IPS-15b (cell line): ENCODE results near the gene SCYGR2.

Source experiments
- H3K27me3 ChIP-seq: one replicate; pipeline ENCODE4 v1.6.1; 2013; ENCODE audit warnings: low read length; ENCODE audit not compliant: control insufficient read depth, insufficient read depth
- H3K36me3 ChIP-seq: one replicate; pipeline ENCODE4 v1.6.1; 2013; ENCODE audit warnings: low read length; ENCODE audit not compliant: control insufficient read depth, insufficient read depth
- H3K4me1 ChIP-seq: one replicate; pipeline ENCODE4 v1.6.1; 2013; ENCODE audit warnings: mild to moderate bottlenecking, low read length; ENCODE audit not compliant: control insufficient read depth, insufficient read depth
- H3K4me3 ChIP-seq: one replicate; pipeline ENCODE4 v1.5.1; 2013; ENCODE audit warnings: low read depth, low read length
- H3K9ac ChIP-seq: one replicate; pipeline ENCODE4 v1.6.1; 2013; ENCODE audit warnings: low read depth, mild to moderate bottlenecking, low read length
- H3K9me3 ChIP-seq: one replicate; pipeline ENCODE4 v1.6.1; 2013; ENCODE audit warnings: mild to moderate bottlenecking, low read length; ENCODE audit not compliant: control insufficient read depth, insufficient read depth

SCYGR2 gene

DNA sequence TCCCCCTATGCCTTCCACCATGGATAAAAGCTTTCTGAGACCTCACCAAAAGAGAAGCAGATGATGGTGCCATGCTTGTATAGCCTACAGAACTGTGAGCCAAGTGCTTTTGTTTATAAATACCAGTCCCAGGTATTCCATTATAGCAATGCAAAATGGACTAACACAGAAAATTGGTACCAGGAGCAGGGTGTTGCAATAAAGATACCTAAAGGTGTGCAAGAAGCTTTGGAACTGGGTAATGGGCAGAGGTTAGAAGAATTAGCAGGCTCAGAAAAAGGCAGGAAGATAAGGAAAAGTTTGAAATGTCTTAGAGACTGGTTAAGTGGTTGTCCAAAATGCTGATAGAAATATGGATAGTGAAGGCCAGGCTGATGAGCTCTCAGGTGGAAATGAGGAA, 16.3 kb upstream of the SCYGR2 start:
- Histone ChIP-seq H3K9ac (no peak overlapping the region), H3K4me3 (no peak overlapping the region), H3K36me3 (no peaks in the 10 kb centered on the region), H3K9me3 (no peaks in the 10 kb centered on the region), H3K27me3 (no peaks in the 10 kb centered on the region), H3K4me1 (no peaks in the 10 kb centered on the region)

DNA sequence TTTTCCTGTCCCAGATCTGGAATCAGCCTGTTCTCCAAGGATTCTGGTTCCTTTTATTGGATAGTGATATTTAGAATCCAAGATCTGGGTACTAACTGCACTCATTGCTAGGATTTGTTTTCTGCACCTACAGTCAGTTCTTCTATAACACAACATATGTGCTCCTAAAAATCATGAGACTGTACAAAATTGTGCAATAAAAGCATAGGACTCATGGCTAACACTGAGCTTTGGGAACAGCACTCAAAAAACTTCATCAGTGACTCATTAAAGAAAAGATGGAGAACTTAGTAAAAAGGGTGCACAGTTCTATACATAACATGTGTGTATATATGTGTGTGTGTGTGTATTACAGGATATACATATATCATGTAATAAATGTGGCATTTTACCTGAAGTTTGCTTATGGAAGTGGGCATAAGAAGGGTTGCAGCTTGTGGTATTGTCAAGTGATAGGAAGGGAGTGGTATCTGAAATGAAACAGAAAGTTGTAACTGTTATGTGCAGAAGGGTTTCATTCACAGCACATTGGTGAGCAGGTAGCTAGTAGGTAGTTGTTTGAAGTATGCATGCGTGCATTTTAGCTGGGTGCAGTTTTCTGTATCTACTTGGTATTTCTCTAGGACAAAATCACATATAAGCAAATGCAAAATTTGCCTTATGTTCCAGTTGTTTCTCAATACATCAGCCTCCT, 5.9 kb upstream of the SCYGR2 start:
- Histone ChIP-seq H3K27me3 (no peaks in the 10 kb centered on the region), H3K4me3 (no peak overlapping the region), H3K9me3 (no peaks in the 10 kb centered on the region), H3K9ac (no peak overlapping the region), H3K36me3 (no peaks in the 10 kb centered on the region), H3K4me1 (peaks cover 2% of the 10 kb centered on the region)

DNA sequence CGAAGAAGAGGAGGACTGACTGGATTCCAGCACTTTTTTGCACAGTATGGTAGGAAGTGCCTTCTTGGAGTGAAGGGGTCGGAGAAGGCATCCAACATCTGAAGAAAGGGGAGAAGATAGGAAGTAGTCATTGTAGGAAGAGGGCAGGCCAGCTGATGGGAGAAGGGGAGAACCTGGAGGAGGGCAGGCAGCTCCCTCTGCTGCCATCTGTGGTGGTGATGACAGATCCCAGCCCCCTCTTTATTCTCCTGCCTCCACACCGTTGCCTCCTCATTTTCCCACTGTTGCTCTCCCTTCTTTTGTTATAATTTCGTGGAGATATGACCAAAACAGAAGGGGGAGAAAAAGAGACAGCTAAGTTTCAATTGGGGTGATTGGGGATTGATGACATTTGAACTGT, 2.9 kb upstream of the SCYGR2 start:
- Histone ChIP-seq H3K9ac (no peak overlapping the region), H3K4me3 (no peak overlapping the region), H3K9me3 (no peaks in the 10 kb centered on the region), H3K4me1 (peaks cover 2% of the 10 kb centered on the region), H3K27me3 (no peaks in the 10 kb centered on the region), H3K36me3 (no peaks in the 10 kb centered on the region)

DNA sequence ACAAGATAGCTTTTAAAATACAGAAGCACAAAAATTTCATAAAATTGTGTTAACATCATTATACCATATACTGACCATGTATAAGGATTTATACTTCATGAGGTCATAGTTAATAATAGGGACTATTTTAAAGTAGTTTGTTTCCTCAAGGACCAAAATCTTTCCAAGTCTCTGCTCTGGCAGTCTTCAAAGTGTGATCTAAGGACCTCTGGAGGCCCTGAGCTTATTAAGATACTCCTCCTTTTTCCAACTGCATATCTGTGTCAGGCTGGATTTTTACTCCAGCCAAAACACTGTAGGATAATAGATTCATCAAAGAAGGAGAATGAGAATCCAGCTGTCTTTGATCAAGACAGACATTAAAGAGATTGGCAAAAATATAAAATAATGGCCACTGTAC, 1.7 kb upstream of the SCYGR2 start:
- no peaks in the 10 kb centered on the region for H3K27me3 ChIP-seq
- no peak overlapping the region for H3K4me3 ChIP-seq
- H3K9ac ChIP-seq: no peak overlapping the region
- no peaks in the 10 kb centered on the region for H3K9me3 ChIP-seq
- no peaks in the 10 kb centered on the region for H3K36me3 ChIP-seq
- peaks cover 2% of the 10 kb centered on the region for H3K4me1 ChIP-seq

DNA sequence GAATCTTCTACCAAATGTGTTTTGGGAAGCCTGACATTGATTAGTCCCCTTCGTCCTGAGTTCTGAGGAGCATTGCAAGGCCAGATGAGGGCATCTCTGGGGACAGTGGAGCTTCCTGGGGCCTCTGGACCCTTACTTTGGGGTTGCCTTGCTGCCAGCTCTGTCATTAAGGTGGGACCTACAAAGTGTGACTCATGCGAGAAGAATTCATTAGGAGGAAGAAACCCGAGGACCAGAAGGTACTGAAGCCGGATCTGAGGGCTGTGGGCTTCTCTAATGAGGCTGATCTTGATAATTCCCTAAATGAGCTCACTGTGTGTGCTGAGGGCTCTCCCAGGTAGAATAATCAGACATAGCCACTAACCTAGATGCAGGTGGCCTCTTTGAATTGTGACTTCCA, 695 bp upstream of the SCYGR2 start:
- H3K9me3 ChIP-seq: no peaks in the 10 kb centered on the region
- H3K27me3 ChIP-seq: no peaks in the 10 kb centered on the region
- peaks cover 2% of the 10 kb centered on the region for H3K4me1 ChIP-seq
- no peak overlapping the region for H3K9ac ChIP-seq
- H3K4me3 ChIP-seq: no peak overlapping the region
- H3K36me3 ChIP-seq: no peaks in the 10 kb centered on the region

DNA sequence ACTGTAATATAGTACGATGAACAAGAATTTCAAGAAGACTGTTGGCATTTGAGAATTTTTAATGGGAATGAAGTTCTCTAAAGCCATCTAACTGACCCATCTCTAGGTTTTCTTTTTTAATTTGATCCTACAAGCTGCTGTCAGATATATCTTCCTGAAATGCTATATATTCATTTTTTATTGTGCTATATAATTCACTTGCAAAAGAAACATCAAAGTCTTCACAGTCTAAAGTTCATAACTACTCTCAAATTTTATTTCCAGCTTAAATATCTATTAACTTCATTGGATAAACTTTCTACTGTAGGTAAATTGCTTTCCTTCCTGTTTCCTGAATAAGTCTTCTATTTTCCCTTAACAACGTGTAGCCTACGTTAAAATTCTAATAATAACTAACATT, 3.7 kb downstream of the SCYGR2 start:
- Histone ChIP-seq H3K9ac (no peak overlapping the region), H3K4me1 (no peaks in the 10 kb centered on the region), H3K4me3 (no peak overlapping the region), H3K27me3 (no peaks in the 10 kb centered on the region), H3K9me3 (no peaks in the 10 kb centered on the region), H3K36me3 (no peaks in the 10 kb centered on the region)

DNA sequence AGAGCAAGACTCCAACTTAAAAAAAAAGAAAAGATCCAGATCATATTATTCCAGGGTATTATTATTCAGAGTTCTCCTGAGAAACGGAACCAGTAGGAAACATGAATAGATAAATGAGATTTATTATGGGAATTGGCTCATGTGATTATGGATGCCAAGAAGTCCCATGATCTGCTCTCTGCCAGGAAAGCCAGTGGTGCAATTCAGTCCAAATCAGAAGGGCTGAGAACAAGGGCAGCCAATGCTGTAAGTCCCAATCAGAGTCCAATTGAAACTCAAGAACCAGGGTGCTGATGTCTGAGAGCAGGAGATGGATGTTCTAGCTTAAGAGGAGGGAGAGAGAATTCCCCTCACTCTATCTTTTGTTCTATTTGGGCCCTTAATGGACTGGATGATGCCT, 7.8 kb downstream of the SCYGR2 start:
- Histone ChIP-seq H3K4me1 (no peaks in the 10 kb centered on the region), H3K9ac (no peak overlapping the region), H3K27me3 (no peaks in the 10 kb centered on the region), H3K36me3 (no peaks in the 10 kb centered on the region), H3K4me3 (no peak overlapping the region), H3K9me3 (no peaks in the 10 kb centered on the region)

DNA sequence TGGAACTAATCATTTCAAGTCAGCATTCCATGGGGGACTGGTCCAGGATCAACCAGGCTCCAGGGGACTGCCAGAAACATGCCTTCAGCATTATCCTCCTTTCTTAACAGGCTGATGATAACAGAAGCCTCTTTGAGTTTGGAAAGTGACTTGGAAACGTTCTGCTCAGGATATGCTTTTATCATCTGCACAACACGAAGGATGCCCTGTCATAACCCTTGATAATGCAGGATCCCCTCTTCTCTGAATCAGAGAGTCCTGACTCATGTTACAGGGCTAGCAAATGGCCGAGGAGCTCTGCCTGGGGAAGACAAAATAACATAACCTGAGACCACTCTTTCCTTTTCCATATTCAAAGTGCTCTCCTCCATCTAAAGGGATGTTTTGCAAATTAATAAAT, 9.2 kb downstream of the SCYGR2 start:
- Histone ChIP-seq H3K4me1 (no peaks in the 10 kb centered on the region), H3K9ac (no peak overlapping the region), H3K36me3 (no peaks in the 10 kb centered on the region), H3K4me3 (no peak overlapping the region), H3K27me3 (no peaks in the 10 kb centered on the region), H3K9me3 (no peaks in the 10 kb centered on the region)

DNA sequence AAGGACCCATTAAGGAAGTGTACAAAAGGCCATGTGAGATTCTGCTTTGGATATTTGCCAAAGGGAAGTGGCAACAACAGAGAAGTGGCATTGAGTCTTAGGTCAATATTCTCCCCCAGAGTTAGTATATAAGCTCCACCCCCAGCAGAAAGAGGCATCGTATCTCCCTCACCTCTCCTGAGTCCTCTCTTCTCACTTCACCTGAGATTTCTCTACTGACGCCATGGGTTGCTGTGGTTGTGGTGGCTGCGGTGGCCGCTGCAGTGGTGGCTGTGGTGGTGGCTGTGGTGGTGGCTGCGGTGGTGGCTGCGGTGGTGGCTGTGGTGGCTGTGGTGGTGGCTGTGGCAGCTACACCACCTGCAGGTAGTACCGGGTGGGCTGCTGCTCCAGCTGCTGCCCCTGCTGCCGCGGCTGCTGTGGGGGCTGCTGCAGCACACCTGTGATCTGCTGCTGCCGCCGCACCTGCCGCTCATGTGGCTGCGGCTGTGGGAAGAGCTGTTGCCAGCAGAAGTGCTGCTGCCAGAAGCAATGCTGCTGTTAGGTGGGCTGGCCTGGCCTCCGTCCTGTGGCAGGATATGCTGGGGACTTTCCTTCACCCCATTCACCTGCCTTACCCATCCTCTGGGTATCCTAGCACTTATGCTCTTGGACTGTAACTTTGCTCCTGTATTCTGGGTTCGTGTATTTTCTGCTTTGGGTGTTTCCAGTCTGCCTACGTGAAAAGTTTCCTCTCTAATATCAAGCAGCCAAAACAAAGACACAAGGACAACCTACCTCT, 10.1 kb downstream of the SCYGR2 start:
- no peaks in the 10 kb centered on the region for H3K4me1 ChIP-seq
- H3K9ac ChIP-seq: no peak overlapping the region
- no peaks in the 10 kb centered on the region for H3K36me3 ChIP-seq
- no peaks in the 10 kb centered on the region for H3K9me3 ChIP-seq
- H3K4me3 ChIP-seq: no peak overlapping the region
- no peaks in the 10 kb centered on the region for H3K27me3 ChIP-seq

DNA sequence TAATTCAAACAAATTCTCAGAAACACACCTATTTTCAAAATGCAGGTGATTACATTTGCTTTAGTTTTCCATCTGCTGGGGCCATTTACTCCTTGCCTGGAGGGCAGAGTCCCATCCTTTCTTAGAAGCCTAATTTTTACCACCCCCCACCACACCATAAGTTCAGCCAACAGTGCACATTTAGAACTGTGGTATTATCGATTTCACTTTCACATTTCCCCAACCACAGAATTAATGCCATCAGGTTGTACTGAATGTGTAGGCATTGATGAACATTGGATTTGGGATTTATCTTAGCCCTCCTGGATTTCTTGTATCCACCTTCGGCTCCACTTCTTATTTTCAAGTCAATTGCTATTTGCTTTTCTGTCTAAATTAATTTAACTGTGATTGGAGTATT, 11.4 kb downstream of the SCYGR2 start:
- no peaks in the 10 kb centered on the region for H3K4me1 ChIP-seq
- peaks cover 1% of the 10 kb centered on the region for H3K27me3 ChIP-seq
- H3K9ac ChIP-seq: no peak overlapping the region
- no peak overlapping the region for H3K4me3 ChIP-seq
- no peaks in the 10 kb centered on the region for H3K9me3 ChIP-seq
- H3K36me3 ChIP-seq: no peaks in the 10 kb centered on the region

DNA sequence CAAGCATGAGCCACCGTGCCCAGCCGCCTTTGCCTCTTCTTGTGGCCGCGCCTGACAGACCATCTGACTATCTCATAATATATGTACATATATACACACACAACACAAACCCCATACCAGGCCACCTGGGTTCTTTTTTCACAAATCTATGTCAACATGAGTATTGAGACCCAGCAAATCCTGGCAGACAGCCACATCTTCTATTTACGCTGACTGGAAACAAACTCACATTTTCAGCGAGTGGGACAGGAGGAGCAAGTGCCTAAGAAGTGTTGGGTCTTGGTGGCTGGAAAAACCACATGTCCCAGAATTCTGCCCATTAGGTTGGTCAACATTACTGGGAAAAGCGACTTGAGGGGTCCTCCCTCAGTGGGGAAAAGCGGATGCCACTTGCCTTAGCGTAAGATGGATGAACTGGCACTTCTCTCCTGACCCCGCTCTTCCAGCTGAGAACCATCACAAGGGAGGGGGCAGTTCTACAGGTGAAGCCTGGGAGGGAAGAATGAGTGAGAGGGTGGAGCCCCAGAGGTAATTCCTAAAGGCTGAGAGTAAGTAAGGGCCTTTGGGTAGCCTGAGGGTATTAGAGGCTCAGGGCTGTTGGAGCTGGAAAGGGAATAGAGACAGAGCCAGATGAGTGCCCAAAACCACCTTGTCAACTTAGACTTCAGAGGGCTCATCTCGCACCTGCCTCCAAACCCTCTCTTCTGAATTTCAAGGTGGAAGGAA, 14.0 kb downstream of the SCYGR2 start:
- Histone ChIP-seq H3K36me3 (no peaks in the 10 kb centered on the region), H3K9ac (no peak overlapping the region), H3K4me3 (no peak overlapping the region), H3K9me3 (no peaks in the 10 kb centered on the region), H3K4me1 (peaks cover 4% of the 10 kb centered on the region), H3K27me3 (peaks cover 4% of the 10 kb centered on the region)

DNA sequence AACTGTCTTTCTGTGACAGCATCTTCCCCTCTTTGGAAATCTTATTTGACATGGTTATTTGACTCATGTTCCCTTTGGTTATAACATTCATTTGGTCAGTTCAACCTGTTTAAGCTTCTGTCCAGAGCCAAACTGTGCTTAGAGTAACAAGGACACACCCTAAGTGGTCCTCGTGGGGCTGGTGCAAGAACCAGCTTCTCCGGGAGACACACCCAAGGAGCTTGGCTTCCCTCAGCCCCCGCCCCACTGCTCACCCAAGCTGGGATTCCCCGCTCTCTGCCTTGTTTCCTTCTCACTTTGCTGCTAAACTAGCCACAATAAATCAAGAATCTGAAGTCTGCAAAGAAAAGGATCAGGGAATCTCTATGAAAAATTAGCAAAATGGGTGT, 14.6 kb downstream of the SCYGR2 start:
- H3K9ac ChIP-seq: no peak overlapping the region

More for the DNA sequence above, 14.6 kb downstream of the SCYGR2 start:
- peaks cover 4% of the 10 kb centered on the region for H3K27me3 ChIP-seq
- no peaks in the 10 kb centered on the region for H3K9me3 ChIP-seq
- no peaks in the 10 kb centered on the region for H3K36me3 ChIP-seq
- H3K4me3 ChIP-seq: no peak overlapping the region
- peaks cover 4% of the 10 kb centered on the region for H3K4me1 ChIP-seq
